Activated CD4-positive, alpha-beta T cell treated with anti-CD3 and anti-CD28 coated beads, Interleukin-2, amount 10 ng/mL, durations not matched to agents 24 days and 14 days (primary cell): ENCODE measurements around the gene ARFGAP3. TPM values are rescaled to one million over a fixed set of nuclear protein-coding genes. Genes with fewer than 3 reads are reported as not detected.
"Not testable (repeated sequence)": the region's sequence is repeated elsewhere in the genome, so short reads cannot be mapped to it uniquely, and the experiment has no call there.

Experiments used
- DNase-seq: peaks from one replicate; pipeline ENCODE4 v3.0.0; 2022
- H3K27ac Mint-ChIP-seq: one replicate; pipeline ENCODE4 v1.8.0; 2022; ENCODE audit warnings: mild to moderate bottlenecking, mixed read lengths
- H3K27me3 Mint-ChIP-seq: one replicate; pipeline ENCODE4 v1.8.0; 2022; ENCODE audit warnings: mixed read lengths
- H3K36me3 Mint-ChIP-seq: one replicate; pipeline ENCODE4 v1.8.0; 2022; ENCODE audit warnings: low read depth, mild to moderate bottlenecking, mixed read lengths
- H3K4me1 Mint-ChIP-seq: one replicate; pipeline ENCODE4 v1.8.0; 2021; ENCODE audit warnings: mixed read lengths
- H3K4me3 Mint-ChIP-seq: one replicate; pipeline ENCODE4 v1.8.0; 2022; ENCODE audit warnings: mild to moderate bottlenecking, moderate library complexity, mixed read lengths
- H3K9me3 Mint-ChIP-seq: one replicate; pipeline ENCODE4 v1.8.0; 2021; ENCODE audit warnings: mixed read lengths
- intact Hi-C: fragments of 100-400 bp; cut with micrococcal nuclease; formaldehyde crosslinking; loops from one replicate; pipeline ENCODE4 v1.15.1; 2023
- total RNA-seq: library from RNA; stranded (reverse); gene quantifications from 2 replicates; pipeline ENCODE4 v1.2.3, GENCODE V29; 2022

ARFGAP3 gene
- total RNA-seq, 1 donor from 2014 or later = 34.8 TPM

DNA sequence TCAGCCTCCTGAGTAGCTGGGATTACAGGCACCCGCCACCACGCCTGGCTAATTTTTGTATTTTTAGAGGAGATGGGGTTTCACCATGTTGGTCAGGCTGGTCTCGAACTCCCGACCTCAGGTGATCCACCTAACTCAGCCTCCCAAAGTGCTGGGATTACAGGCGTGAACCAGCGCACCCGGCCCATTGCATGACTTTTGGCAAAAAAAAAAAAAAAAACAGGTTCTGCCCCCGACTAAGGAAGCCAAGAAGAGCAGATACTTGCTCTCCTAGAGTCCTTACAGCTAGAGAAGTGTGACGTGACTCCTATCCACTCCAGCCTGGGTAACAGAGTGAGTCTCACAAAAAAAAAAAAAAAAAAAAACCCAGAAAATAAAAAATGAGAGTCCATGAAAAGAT is 74.8 kb downstream of the ARFGAP3 start:
- H3K27ac Mint-ChIP-seq, H3K4me1 Mint-ChIP-seq, DNase-seq, H3K9me3 Mint-ChIP-seq, H3K27me3 Mint-ChIP-seq, H3K36me3 Mint-ChIP-seq, H3K4me3 Mint-ChIP-seq: not testable (repeated sequence)
- intact Hi-C loops = loop anchor here (5.0 kb wide), 1 partner anchor 40 kb away; no protein-coding TSS in a partner anchor

GRCh38 chr22:42780070-42780540 is 77.0 kb downstream of the ARFGAP3 start:
- Mint-ChIP-seq H3K4me3 (no peak overlapping the region), H3K4me1 (no peaks in the 10 kb centered on the region), H3K27ac (no peak overlapping the region), H3K36me3 (no peaks in the 10 kb centered on the region), H3K27me3 (no peaks in the 10 kb centered on the region), H3K9me3 (no peaks in the 10 kb centered on the region)
- DNase-seq = peak; percentile 87
- intact Hi-C loops = loop anchor here (1.0 to 5.0 kb wide), 5 partner anchors 42 to 310 kb away; no protein-coding TSS in a partner anchor

- DNase-seq = no peak
- H3K27me3 Mint-ChIP-seq = no peaks in the 10 kb centered on the region
- H3K36me3 Mint-ChIP-seq = no peaks in the 10 kb centered on the region
- no peaks in the 10 kb centered on the region for H3K9me3 Mint-ChIP-seq
- no peak overlapping the region for H3K27ac Mint-ChIP-seq
- intact Hi-C loops = no loop called here
- H3K4me3 Mint-ChIP-seq = no peak overlapping the region
- H3K4me1 Mint-ChIP-seq = no peaks in the 10 kb centered on the region
These were observed 79.9 kb downstream of the ARFGAP3 start for GRCh38 chr22:42777126-42777525.

- no peaks in the 10 kb centered on the region for H3K4me1 Mint-ChIP-seq
- no peak for DNase-seq
- no peak overlapping the region for H3K4me3 Mint-ChIP-seq
- H3K36me3 Mint-ChIP-seq = no peaks in the 10 kb centered on the region
- intact Hi-C loops = no loop called here
- H3K27ac Mint-ChIP-seq = no peak overlapping the region
- H3K9me3 Mint-ChIP-seq = no peaks in the 10 kb centered on the region
- H3K27me3 Mint-ChIP-seq = no peaks in the 10 kb centered on the region
These were observed 83.9 kb downstream of the ARFGAP3 start for GRCh38 chr22:42773167-42773566.

GRCh38 chr22:42772647-42773046 is 84.4 kb downstream of the ARFGAP3 start:
- no peaks in the 10 kb centered on the region for H3K4me1 Mint-ChIP-seq
- no peaks in the 10 kb centered on the region for H3K36me3 Mint-ChIP-seq
- no peak overlapping the region for H3K27ac Mint-ChIP-seq
- DNase-seq = no peak
- intact Hi-C loops = no loop called here
- H3K27me3 Mint-ChIP-seq = no peaks in the 10 kb centered on the region
- H3K4me3 Mint-ChIP-seq = no peak overlapping the region
- H3K9me3 Mint-ChIP-seq = no peaks in the 10 kb centered on the region

GRCh38 chr22:42770941-42771647 is 86.0 kb downstream of the ARFGAP3 start:
- H3K4me1 Mint-ChIP-seq = no peaks in the 10 kb centered on the region
- H3K27ac Mint-ChIP-seq = no peak overlapping the region
- no peaks in the 10 kb centered on the region for H3K36me3 Mint-ChIP-seq
- no peaks in the 10 kb centered on the region for H3K9me3 Mint-ChIP-seq
- intact Hi-C loops = no loop called here
- H3K27me3 Mint-ChIP-seq = no peaks in the 10 kb centered on the region
- DNase-seq = no peak
- H3K4me3 Mint-ChIP-seq = no peak overlapping the region

- no peak overlapping the region for H3K4me3 Mint-ChIP-seq
- H3K9me3 Mint-ChIP-seq = no peaks in the 10 kb centered on the region
- H3K36me3 Mint-ChIP-seq = no peaks in the 10 kb centered on the region
- no peak for DNase-seq
- H3K27me3 Mint-ChIP-seq = no peaks in the 10 kb centered on the region
- H3K27ac Mint-ChIP-seq = no peak overlapping the region
- no peaks in the 10 kb centered on the region for H3K4me1 Mint-ChIP-seq
- intact Hi-C loops = no loop called here
These were observed 86.7 kb downstream of the ARFGAP3 start for GRCh38 chr22:42770448-42770726.

DNA sequence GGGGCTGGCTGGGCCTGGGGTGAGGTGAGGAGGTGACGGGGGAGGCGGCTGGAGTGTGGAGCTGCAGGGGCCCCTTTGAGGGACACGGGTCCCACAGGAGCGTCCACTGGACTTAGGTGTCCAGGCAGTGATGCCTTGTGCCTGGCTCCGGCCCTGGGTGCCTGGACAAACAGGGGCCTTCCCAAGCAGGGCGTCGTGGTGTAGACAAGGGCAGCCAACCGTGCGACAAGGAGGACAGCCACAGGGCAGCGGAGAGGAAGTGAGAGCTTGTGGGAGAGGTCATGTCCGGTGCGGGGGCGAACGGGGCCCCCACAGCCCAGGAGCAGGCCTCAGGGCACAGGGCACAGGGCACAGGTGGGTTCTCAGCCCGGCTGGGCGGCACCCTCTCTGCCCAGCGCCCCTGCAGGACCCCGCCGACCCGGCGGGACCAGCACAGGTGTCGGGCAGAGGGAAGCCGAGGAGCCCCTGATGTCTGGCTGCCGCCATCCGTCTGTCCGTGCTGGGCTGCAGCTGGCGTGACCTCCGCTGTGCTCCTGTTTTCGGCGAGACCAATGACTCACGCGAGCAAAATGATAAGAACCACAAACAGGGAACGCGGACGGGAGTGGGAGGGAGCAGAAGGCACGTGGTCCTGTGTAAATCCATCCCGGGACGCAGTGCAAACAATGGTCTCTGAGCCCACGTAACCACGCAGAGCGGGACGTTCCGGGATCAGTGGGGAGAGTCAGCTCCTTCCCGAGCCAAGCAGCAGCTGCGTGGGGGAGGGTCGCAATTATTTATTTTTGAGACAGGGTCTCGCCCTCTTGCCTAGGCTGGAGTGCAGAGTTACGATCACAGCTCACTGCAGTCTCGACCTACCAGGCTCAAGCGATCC is 87.3 kb downstream of the ARFGAP3 start:
- no peaks in the 10 kb centered on the region for H3K9me3 Mint-ChIP-seq
- H3K36me3 Mint-ChIP-seq = no peaks in the 10 kb centered on the region
- intact Hi-C loops = no loop called here
- DNase-seq = no peak
- no peak overlapping the region for H3K4me3 Mint-ChIP-seq
- no peak overlapping the region for H3K27ac Mint-ChIP-seq
- no peaks in the 10 kb centered on the region for H3K4me1 Mint-ChIP-seq
- H3K27me3 Mint-ChIP-seq = no peaks in the 10 kb centered on the region

GRCh38 chr22:42769238-42769573 is 87.9 kb downstream of the ARFGAP3 start:
- Mint-ChIP-seq H3K36me3 (no peaks in the 10 kb centered on the region), H3K27ac (no peak overlapping the region), H3K9me3 (no peaks in the 10 kb centered on the region), H3K27me3 (no peaks in the 10 kb centered on the region), H3K4me1 (no peaks in the 10 kb centered on the region), H3K4me3 (no peak overlapping the region)
- no peak for DNase-seq
- intact Hi-C loops = no loop called here

GRCh38 chr22:42768385-42769035 is 88.6 kb downstream of the ARFGAP3 start:
- no peaks in the 10 kb centered on the region for H3K9me3 Mint-ChIP-seq
- intact Hi-C loops = no loop called here

GRCh38 chr22:42766860-42767259 is 90.2 kb downstream of the ARFGAP3 start:
- no peak for DNase-seq
- no peaks in the 10 kb centered on the region for H3K27me3 Mint-ChIP-seq
- H3K9me3 Mint-ChIP-seq = no peaks in the 10 kb centered on the region
- no peaks in the 10 kb centered on the region for H3K36me3 Mint-ChIP-seq
- H3K4me1 Mint-ChIP-seq = no peaks in the 10 kb centered on the region
- H3K27ac Mint-ChIP-seq = no peak overlapping the region
- intact Hi-C loops = no loop called here
- H3K4me3 Mint-ChIP-seq = no peak overlapping the region

More at GRCh38 chr22:42768385-42769035, 88.6 kb downstream of the ARFGAP3 start:
- Mint-ChIP-seq H3K36me3 (no peaks in the 10 kb centered on the region), H3K4me1 (no peaks in the 10 kb centered on the region), H3K4me3 (no peak overlapping the region), H3K27me3 (no peaks in the 10 kb centered on the region), H3K27ac (no peak overlapping the region)
- no peak for DNase-seq

- Mint-ChIP-seq H3K9me3 (no peaks in the 10 kb centered on the region), H3K27ac (no peak overlapping the region), H3K4me3 (no peak overlapping the region), H3K36me3 (no peaks in the 10 kb centered on the region), H3K4me1 (no peaks in the 10 kb centered on the region), H3K27me3 (no peaks in the 10 kb centered on the region)
- intact Hi-C loops = no loop called here
- DNase-seq = no peak
These were observed 92.1 kb downstream of the ARFGAP3 start for GRCh38 chr22:42764895-42765363.

GRCh38 chr22:42763965-42764480 is 93.0 kb downstream of the ARFGAP3 start:
- no peak overlapping the region for H3K27ac Mint-ChIP-seq
- no peak for DNase-seq
- no peaks in the 10 kb centered on the region for H3K4me1 Mint-ChIP-seq
- H3K36me3 Mint-ChIP-seq = no peaks in the 10 kb centered on the region
- H3K27me3 Mint-ChIP-seq = no peaks in the 10 kb centered on the region
- H3K4me3 Mint-ChIP-seq = no peak overlapping the region
- H3K9me3 Mint-ChIP-seq = no peaks in the 10 kb centered on the region
- intact Hi-C loops = no loop called here
